DND-41 (cell line): ENCODE measurements around the gene ZRANB1.

Source experiments
- ATAC-seq: fragments of 200-7000 bp; cut with Tn5 transposase; 3 replicates; pipeline ENCODE4 v1.9.1; 2021; ENCODE audit warnings: low read depth; ENCODE audit not compliant: insufficient read depth
- DNase-seq: peaks from one replicate; pipeline ENCODE4 v3.0.0-alpha.2; 2020
- H2AFZ ChIP-seq: 2 replicates; pipeline ENCODE4 v1.6.0; 2012; ENCODE audit warnings: low read depth, low read length
- H3K27ac ChIP-seq: 2 replicates; pipeline ENCODE4 v1.5.1; 2012; ENCODE audit warnings: low read length, inconsistent platforms
- H3K27me3 ChIP-seq: fragments of 200-600 bp; sonication (generic); 2 replicates; pipeline ENCODE4 v1.6.0; 2012; ENCODE audit warnings: low read length, mild to moderate bottlenecking, inconsistent platforms; ENCODE audit not compliant: insufficient read depth, poor library complexity
- H3K36me3 ChIP-seq: 2 replicates; pipeline ENCODE4 v1.5.1; 2012; ENCODE audit warnings: low read length, inconsistent platforms; ENCODE audit not compliant: insufficient read depth
- H3K4me1 ChIP-seq: 2 replicates; pipeline ENCODE4 v1.5.1; 2012; ENCODE audit warnings: mild to moderate bottlenecking, low read length; ENCODE audit not compliant: insufficient read depth
- H3K4me2 ChIP-seq: 2 replicates; pipeline ENCODE4 v1.6.0; 2012; ENCODE audit warnings: mild to moderate bottlenecking, moderate library complexity, low read length, inconsistent platforms; ENCODE audit not compliant: insufficient read depth
- H3K4me3 ChIP-seq, 2 experiments: fragments of 200-600 bp in 1 of 2; shearing (Covaris generic) in 1 of 2; 2 replicates each; pipeline ENCODE4 v1.5.1; 2012 to 2016; ENCODE audit warnings: inconsistent platforms in 2 of 2, low read length in 2 of 2, mild to moderate bottlenecking in 2 of 2, low read depth in 1 of 2, moderate library complexity in 1 of 2
- H3K79me2 ChIP-seq: 2 replicates; pipeline ENCODE4 v1.6.0; 2012; ENCODE audit warnings: low read length, inconsistent platforms; ENCODE audit not compliant: insufficient read depth
- H3K9ac ChIP-seq: 2 replicates; pipeline ENCODE4 v1.6.0; 2012; ENCODE audit warnings: low read depth, mild to moderate bottlenecking, inconsistent platforms, low read length, moderate library complexity
- H3K9me3 ChIP-seq: 2 replicates; pipeline ENCODE4 v1.5.1; 2012; ENCODE audit warnings: low read length, moderate library complexity, mild to moderate bottlenecking, inconsistent platforms; ENCODE audit not compliant: insufficient read depth, severe bottlenecking
- H4K20me1 ChIP-seq: 2 replicates; pipeline ENCODE4 v1.6.0; 2012; ENCODE audit warnings: low read length; ENCODE audit not compliant: insufficient read depth
- EZH2 ChIP-seq: IDR thresholded peaks from 3 replicates; pipeline ENCODE4 v1.6.1; 2012; ENCODE audit warnings: borderline replicate concordance, low read depth, mild to moderate bottlenecking, moderate library complexity, low read length, inconsistent platforms; ENCODE audit not compliant: severe bottlenecking
- TF ChIP-seq, protein P1 (sequence below): IDR thresholded peaks from 2 replicates; pipeline ENCODE4 v1.5.1; 2012; ENCODE audit warnings: borderline replicate concordance, low read length, moderate library complexity, mild to moderate bottlenecking; ENCODE audit not compliant: poor library complexity, severe bottlenecking; ENCODE audit errors: extremely low read depth

The ZRANB1 gene

DNA sequence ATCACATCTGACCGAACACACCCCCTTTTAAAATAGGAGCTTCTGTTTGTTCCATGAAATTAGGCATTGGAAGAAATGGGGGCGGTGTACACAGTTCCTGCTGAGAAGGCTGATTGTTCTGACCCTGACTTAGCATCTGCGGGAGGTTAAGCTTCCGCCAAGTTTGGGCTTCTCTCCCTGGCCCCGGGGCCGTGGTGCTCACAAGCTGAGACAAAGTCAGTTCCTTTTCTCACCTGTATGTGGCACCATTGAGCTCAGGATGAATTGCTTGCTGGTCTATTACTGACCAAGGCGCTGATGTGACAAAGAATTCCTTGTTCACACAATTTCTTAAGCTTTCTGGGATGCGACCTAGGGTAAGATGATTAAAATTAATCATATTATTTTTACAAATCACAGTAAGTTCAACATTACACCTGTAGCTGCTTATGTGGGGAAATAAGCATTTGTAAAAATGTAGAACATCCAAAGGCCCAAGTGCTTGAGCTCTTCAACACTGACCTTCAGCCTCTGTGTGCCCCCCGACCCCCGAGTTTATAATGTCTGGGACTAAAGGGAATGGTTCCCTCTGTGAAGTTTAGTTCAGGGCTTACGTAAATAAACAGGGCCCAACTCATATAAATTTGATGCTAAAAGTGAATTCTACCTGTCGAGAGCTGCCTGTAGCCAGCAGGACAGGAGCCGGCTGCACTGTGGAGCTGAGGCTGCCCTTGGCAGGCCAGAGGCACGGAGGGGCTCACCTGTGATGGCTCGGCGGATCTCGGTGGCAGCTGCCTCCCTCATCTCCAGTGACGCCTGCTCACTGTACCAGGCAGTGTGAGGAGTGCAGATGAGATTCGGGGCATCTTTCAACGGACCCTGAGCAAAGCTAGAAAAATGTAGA, 50.8 kb downstream of the ZRANB1 start:
- peaks cover 18% of the 10 kb centered on the region for H4K20me1 ChIP-seq
- no peaks in the 10 kb centered on the region for H3K27me3 ChIP-seq
- no peak overlapping the region for H2AFZ ChIP-seq
- H3K4me1 ChIP-seq, result no peaks in the 10 kb centered on the region
- TF ChIP-seq EZH2, result no peak
- TF ChIP-seq, protein P1, sequence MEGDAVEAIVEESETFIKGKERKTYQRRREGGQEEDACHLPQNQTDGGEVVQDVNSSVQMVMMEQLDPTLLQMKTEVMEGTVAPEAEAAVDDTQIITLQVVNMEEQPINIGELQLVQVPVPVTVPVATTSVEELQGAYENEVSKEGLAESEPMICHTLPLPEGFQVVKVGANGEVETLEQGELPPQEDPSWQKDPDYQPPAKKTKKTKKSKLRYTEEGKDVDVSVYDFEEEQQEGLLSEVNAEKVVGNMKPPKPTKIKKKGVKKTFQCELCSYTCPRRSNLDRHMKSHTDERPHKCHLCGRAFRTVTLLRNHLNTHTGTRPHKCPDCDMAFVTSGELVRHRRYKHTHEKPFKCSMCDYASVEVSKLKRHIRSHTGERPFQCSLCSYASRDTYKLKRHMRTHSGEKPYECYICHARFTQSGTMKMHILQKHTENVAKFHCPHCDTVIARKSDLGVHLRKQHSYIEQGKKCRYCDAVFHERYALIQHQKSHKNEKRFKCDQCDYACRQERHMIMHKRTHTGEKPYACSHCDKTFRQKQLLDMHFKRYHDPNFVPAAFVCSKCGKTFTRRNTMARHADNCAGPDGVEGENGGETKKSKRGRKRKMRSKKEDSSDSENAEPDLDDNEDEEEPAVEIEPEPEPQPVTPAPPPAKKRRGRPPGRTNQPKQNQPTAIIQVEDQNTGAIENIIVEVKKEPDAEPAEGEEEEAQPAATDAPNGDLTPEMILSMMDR, result peak; percentile 67
- H3K79me2 ChIP-seq, result no peaks in the 10 kb centered on the region
- DNase-seq (peak; percentile 54), ATAC-seq (peak; percentile 67)
- peaks cover 78% of the 10 kb centered on the region for H3K36me3 ChIP-seq
- H3K9me3 ChIP-seq, result no peaks in the 10 kb centered on the region
- no peak overlapping the region for H3K27ac ChIP-seq
- no peak overlapping the region for H3K4me2 ChIP-seq
- no peak overlapping the region for H3K9ac ChIP-seq
- no peak overlapping the region for H3K4me3 ChIP-seq

DNA sequence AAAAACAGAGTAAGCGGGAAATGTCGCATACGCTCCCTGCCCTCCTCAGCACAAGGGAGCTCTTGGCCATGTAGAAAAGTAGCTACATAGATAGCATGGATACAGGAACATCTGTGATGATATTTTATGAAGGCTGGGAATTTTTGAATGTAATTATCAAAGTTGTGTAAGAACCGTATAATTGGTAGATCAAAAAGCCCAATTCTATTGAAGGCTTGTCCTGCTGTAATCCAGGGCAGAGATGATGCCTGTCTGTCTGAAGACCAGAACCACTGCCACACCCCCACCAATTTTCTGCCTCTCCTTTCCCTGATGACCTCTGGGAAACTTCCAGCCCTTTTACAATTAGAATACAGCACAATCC, 51.4 kb downstream of the ZRANB1 start:
- Histone ChIP-seq H2AFZ (no peak overlapping the region), H3K4me3 (no peak overlapping the region), H3K4me2 (no peak overlapping the region), H3K27ac (no peak overlapping the region), H4K20me1 (peaks cover 25% of the 10 kb centered on the region), H3K36me3 (peaks cover 78% of the 10 kb centered on the region), H3K79me2 (no peaks in the 10 kb centered on the region), H3K9ac (no peak overlapping the region), H3K9me3 (no peaks in the 10 kb centered on the region), H3K27me3 (no peaks in the 10 kb centered on the region), H3K4me1 (no peaks in the 10 kb centered on the region)
- TF ChIP-seq, protein P1, result no peak
- no peak for TF ChIP-seq EZH2
- ATAC-seq, result no peak
- no peak for DNase-seq

DNA sequence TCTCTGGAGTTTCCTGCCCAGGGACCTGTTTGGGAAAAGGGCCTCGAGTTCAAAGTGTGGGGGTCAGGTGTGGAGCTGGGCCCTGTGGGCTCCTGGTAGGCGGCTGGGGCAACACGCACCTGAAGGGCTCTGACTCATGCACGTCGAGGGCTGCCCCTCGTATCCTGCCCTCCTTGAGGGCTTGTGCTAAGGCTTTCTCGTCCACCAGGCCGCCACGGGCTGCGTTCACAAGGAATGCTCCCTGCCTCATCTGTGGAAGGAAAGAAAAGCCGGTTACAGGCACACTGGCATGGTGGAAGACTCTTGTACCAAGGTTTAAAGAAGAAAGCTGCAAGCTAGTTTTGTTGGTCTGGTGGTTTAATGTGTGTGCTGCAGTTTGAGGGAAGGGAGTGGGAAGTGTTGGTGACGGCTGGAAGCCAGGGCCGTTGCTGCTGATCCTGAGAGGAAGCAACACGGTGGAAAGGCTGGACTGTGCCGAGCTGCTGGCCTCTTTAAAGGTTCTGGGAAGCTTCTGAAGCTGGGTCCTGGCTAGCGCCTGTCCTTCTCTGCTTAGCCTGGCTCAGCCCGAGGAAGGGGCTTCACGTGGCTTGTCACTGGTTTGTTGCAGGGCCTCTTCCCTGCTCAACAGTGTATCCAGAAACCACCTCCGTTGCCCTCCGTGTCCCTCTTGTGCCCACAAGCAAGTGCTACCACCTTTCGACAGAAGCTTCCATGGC, 52.0 kb downstream of the ZRANB1 start:
- Histone ChIP-seq H3K79me2 (no peaks in the 10 kb centered on the region), H3K4me1 (no peaks in the 10 kb centered on the region), H3K9ac (no peak overlapping the region), H3K27ac (no peak overlapping the region), H3K4me3 (no peak overlapping the region), H3K27me3 (no peaks in the 10 kb centered on the region), H3K4me2 (no peak overlapping the region), H3K9me3 (no peaks in the 10 kb centered on the region), H2AFZ (no peak overlapping the region), H4K20me1 (peaks cover 30% of the 10 kb centered on the region), H3K36me3 (peaks cover 83% of the 10 kb centered on the region)
- ATAC-seq (no peak), DNase-seq (no peak)
- TF ChIP-seq, protein P1, result no peak
- no peak for TF ChIP-seq EZH2
